NCI-H446 treated with DMSO at 0.1 percent for 48 hours (cell line): ENCODE data around the gene ZNF22.

Source experiments
- DNase-seq: peaks from one replicate; lab custom pipeline; 2025; lab: John Stamatoyannopoulos, UW

ZNF22 gene

DNA sequence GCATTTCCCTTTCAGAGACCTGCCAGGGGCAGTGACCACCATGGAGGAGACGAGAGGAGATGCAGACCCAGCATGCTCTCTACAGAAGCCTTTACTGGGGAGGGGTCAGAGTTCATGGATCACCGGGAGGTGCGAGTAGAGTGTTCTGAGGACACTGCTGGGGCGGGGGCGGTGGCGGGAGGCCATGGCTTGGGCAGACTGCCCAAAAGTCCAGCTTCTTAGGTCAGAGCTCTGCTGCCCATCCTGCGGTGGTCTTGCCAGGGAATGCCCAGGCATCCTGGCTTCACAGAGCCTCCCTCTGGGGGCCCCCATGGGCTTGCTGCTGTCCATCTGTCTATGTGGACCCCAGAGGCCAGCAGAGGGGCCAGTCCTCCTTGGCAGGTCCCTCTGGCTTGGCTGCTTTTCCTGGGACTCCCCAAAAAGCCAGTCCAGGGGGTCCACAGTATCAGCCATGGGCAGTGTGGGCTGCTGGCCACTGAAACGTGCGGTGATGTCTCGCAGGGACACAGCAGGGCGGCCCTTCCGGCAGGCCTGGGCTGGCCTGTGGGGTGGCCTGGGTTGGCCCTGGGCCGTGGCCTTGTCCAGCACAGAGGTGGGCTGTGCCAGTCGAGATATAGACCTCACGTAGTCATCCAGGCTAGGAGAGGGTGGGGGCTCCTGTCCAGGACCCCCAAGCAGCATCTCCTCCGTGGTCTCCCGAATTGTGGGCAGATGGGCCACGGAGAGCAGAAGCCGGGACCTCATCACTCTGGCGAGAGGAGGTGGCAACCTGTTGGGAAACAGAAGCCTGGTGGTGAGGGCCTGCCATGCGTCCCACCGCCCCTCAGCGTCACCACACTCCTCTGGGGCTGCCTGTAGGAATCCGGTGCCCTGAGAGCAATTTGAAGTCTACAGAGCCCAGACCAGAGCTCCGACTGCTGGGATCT, 23.2 kb upstream of the ZNF22 start:
- no peak for DNase-seq

DNA sequence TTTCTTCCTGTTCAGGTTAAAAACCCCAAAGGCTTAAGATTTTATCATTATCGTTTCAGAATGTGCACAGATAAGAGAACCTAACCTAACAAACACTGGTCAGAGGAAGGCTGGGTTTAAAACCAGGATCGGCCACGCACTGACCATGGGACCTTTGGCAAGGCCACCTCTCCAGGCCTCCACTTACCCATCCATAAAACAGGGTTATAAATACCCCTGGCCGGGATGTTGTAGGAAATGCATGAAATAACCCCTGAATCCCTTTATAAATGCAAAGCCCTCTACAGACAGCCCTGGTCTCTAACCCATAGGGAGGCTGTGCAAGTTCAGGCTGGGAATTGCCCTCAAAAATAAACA, 22.5 kb upstream of the ZNF22 start:
- DNase-seq = no peak

DNA sequence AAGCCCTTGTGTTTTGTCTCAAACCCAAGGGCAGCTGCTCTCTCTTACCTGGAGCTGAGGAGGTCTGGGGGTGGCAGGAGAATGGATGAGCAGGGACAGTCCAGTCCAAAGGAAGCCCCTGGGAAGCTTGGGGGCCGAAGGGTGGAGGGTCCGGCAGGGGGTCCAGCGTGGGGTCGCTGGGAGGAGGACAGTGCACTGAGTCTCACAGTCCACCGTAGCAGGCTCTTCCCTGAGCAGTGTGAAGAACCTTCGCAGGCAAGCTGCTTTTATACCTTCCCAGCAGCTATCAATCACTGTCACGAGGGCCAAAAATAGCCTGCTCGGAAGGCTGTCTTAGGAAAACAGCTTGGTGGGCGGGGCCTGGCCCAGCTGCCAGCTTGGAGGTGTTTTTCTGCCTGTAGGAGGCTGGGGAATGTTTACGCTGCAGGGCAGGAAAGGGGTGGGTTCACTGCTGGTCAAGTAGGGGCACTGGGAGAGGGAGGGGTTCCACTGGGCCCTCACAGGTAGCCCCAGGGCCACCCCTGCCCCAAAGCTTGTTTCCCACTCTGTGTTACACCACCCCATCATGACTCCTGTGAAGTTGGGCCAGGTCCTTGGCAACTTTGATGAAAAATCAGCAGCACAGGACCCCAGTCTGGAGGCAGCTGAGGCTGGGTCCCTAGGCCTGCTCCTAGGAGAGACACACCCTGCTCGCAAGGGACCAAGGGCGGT, 22.0 kb upstream of the ZNF22 start, which contains the start of gene DEPP1:
Gene DEPP1 (minus strand): TSS at position 240 of the 711 bp plus-strand sequence. CDS start 779 bp downstream, outside the sequence.
- DNase-seq = peak; percentile 76

DNA sequence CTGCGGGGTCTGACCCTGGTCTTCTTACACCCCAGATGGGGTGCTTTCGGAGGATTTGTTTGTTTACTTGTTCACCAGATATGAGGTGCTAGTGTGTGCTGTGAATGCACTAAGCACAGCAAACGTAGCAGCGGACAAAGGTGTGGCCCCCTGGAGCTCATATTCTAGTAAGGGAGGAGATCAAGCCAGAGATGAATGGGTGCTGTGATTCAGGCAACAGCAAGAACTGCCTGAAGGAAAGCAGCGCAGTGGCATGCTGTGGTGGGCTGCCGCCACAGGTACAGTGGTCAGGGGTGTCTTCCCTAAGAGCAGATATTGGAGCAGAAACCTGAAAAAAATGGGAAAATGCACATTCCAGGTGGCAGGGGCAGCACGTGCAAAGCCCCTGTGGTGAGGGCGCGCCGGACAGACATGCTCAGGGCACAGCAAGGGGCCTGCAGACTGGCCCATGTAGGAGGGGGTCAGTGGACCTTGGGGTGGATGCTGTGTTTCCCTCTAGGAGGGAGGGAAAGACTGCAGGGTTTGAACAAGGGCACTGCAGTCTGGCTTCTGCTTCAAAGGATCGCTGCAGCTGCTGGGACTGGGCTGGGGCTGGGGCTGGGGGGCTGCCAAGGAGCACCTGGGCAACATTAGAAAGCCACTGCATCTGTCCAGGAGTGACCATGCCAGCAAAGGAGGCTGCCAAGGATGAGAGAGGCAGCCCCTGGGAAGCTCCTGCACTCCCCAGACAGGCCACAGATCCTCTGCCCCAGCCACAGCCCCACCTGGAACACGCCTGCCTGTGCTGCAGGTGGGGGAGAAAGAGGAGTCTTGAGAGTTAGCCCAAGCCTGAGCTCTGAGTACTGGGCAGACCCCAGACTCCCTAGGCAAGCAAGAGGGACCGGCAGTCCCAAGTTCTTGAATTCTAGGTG, 21.2 kb upstream of the ZNF22 start:
- no peak for DNase-seq

DNA sequence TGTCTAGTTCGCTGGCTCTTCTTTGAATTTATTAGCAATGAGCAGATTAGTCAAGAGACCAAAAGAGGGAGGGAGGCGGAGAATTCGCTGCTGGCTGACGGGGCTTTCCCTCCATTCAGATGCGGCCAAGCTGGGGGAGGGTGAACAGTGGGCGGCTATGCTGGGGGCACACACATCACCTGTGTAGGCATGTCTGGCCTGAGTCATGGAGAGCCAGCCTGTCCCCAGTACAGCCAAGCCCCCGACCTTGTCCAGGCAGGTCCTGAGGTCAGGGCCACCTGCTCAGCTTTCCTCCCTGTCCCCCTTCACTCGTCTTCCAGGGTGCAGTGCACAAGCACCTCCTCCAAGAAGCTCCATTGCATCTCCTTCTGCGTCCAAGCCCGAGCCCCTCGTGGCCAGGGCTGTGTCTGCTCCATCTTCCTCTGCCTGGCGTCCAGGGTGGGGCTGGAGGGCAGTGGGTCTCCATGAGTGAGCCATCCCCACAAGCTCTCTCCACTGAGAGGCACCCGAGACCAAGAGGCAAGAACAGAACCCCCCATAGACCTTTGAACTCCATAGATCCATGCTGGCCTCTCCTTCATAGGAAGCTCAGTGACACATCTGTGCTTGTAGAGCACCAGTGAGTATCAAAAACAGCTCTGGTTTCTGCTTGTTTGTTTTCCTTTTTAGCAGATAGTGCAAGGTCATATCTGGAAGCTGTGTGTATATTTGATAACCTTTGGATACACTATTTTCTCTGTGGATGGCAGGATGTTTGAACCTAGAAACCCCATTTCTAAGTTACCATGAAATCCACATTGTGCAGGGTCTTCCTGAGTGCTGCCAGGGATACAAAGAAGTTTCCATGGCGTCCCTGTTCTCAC, 20.2 kb upstream of the ZNF22 start:
- DNase-seq = no peak

DNA sequence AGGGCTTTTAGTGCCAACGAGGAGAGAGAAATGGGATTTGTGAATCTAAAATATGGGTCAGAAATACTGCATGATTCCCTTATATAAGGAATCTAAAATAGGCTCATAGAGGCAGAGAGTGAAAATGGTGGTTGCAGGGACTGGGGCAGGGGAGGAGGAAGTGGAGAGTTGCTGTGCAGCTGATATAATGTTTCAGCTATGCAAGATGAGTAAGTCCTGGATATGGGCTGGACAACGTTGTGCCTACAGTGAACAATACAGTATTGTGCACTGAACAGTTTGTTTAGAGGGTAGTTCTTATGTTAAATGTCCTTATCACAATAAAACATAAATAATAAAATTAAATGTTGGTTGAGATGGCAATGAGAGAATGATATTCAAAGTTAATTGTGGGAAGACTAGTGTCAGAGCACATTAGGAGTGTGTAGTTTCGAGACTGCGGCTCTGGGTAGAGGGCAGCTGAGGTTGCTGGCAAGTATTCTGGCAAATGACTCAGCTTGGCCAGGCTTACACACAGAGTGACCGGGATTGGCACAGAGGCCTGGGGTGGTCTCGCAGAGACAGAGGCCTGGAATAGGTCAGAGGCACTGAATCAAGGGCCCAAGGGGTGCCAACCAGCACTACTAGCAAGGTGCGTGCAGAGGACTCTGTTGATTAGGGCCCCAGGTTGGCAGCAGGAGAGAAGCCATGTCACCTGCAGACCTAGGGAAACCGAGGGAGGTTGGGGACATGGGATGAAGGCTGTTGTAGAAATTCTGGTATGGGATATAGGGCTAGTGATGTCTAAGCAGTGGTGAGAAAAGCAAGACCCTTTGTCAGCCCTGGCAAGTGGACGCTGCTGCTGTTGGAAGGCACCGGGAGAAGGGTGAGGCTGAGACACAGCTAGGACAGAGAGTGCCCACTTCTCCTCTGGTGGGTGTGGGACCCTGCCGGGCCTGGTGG, 19.3 kb upstream of the ZNF22 start:
- no peak for DNase-seq

DNA sequence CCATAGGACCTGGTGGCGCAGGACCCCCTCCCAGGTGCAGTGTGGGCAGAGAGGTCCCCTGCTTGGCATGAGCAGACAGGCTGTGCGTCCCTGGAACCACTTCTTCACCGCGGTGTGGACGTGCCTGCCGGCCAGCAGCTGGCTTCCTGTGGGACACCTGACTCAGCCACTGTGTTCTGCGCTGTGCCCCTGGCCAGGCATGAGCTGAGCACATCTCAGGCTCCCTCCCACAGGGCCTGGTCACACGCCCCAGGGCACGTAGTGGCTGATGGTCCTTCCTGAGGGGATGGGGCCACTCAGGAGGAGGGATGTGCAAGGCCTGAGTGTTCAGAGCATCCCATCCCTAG, 18.6 kb upstream of the ZNF22 start:
- no peak for DNase-seq

DNA sequence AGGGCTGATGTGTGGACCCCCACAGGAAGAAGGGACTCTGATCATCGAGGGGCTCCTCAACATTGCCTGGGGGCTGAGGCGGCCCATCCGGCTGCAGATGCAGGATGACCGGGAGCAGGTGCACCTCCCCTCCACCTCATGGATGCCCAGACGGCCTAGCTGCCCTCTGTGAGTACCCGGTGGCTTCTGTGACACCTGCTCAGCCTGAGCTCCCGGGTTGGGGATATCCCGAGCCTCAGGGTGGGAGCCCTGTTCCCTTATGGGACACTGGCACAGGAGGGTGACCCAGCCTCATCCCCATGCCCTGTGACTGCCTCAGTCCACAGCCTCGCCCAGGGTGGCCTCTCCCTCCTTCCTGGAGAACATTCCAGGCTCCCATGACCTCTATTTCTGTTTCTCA, 18.2 kb upstream of the ZNF22 start:
- no peak for DNase-seq

DNA sequence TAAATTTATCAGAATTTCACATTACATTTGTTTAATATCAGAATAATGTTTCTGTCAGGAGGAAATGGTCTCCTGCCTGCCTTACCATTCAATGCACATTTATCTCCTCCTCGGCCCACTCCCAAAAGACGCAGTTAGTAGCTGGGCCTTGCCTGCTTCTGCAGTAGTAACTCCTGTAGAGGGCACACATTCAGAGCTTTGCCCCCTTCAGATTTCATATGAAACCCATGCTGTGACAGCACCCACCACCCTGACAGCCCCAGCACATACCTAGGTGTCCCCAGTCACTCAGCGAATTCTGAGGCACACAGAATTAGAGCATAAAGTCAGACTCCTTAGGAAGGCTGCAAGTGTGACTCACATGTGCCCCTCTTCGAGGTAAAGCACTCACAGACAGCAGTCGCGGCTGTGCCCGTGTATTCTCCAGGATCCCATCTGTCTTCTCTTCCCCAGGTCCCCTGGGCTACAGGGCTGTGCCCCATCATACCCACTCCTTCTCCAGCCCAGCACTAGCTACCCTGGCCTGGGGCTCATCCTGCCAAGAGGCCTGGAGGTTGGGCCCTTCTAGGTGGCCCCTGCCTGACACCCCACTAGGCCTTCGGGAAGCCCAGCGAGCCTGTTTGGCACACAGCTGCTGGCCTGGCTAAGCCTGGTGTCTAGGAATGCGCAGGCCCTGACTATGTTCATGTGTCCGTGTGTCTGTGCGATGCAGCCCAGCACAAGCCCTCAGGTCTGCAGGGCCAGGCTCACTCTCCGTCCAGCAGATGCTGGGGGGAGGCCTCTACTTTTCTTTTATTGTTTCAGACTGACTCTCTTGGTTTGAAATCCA, 17.4 kb upstream of the ZNF22 start:
- DNase-seq = no peak

DNA sequence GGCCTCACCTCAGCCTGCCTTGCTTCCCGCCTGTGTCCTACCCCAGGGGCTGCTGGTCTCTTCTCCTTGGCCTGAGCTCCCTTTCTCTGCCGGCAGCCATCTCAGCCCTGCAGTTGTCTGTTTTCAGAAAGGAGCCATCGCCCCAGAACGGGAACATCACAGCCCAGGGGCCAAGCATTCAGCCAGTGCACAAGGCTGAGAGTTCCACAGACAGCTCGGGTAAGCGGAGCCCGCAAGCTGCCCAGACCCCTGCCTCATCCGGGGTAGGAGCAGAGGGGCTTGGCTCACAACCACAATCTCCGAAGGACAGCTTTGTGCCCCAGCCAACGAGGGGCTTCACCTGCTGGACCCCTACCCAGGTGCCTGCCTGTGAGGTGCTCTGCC, 16.8 kb upstream of the ZNF22 start:
- DNase-seq = no peak

DNA sequence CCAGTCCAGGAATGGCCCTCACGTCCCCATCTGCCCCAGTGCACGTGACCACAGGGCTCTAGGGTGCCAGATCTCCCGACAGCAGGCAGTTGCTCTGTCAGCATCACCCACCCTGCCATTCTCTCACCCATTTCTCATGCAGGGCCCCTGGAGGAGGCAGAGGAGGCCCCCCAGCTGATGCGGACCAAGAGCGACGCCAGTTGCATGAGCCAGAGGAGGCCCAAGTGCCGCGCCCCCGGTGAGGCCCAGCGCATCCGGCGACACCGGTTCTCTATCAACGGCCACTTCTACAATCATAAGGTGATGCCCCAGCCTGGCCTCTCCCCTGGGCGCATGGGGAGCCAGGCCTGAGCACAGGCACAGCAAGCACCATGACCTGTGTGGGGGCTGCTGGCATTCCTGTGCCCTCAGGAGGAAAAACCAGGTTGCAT, 16.0 kb upstream of the ZNF22 start:
- DNase-seq = no peak

DNA sequence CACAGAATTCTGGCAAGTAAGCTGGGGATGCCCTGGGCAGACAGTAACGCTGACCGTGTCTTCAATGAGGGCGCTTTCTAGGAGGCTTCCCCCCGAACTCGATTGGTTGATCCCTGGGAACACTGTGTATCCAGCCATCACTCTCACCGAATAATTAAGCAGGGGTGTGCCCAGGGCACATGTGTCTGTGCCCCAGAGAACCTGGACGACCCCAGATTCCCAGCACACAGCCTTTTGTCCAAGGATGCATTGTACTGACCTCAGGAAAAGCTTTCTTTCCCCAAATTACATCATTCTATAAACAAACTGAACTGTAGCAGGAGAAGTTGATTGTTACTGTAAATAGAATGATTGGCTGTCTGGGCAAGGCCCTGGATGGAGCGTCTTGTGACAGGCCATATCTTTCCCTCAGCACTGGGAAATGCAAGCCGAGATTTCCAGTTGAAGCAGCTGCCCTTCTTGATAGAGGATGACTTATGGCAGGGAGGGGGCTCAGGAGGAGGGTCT, 15.5 kb upstream of the ZNF22 start:
- DNase-seq = no peak

DNA sequence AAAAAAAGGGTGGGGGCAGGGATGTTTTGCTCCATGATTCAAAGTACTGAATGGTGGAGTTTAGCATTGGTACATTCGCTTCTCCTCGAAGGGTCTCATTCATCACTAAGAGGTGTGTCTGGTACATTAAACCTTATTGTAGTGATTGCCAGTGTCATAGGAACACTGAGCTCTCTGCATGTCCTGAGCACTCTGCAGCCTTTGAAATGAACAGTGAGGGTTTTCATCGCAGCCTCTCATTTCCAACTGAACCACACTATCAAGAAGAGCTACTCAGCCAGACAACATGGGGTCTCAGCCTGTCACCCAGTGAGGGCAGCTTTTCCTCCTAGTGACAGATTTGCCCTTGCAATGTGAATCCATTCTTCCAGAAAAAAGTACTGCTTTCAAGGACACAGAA, 14.5 kb upstream of the ZNF22 start:
- DNase-seq = no peak

DNA sequence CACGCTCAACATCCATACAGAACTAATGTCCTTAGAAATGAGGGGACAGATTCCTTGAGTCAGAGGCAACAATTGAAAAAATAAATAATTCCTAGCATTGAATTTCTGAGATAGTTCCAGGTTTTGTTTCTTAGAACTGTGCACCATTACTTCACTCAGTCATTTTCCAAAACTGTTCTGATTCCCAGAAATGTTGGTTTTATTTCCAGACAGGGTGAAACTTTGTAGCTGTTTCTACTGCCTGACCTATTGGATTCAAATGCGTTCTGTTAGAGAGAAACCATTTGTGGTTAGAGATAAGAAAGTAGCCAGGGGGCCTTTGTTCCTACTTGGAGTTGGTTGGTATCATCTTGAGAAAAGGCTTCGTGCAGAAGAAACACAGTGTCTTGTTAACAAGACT, 14.1 kb upstream of the ZNF22 start:
- no peak for DNase-seq

DNA sequence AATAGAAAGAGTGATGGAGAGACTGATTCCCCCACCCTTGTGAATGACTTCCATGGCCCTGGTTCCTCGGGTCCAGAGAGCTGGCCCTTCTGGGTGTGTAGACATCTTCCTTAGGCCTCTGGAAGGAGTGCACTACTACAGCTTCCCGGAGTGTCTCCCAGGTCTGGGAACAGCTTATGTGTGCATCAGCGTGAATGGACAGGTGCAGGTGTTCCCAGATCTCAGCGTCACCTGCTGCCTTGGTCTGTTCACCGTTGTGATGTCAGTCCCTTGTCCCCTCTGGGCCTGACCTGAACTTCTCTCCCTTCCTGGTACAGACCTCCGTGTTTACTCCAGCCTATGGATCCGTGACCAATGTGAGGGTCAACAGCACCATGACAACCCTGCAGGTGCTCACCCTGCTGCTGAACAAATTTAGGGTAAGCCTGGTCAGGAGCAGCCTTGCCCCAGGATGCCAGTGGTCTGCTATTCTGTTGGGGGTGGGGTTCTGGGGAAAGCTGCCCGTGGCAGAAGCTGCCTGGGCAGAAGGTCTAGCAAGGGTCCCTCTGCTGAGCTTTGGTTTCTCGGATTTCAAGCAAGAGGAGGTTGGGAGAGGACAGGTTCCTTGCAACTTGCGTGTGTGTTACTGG, 11.7 kb upstream of the ZNF22 start:
- DNase-seq = no peak

DNA sequence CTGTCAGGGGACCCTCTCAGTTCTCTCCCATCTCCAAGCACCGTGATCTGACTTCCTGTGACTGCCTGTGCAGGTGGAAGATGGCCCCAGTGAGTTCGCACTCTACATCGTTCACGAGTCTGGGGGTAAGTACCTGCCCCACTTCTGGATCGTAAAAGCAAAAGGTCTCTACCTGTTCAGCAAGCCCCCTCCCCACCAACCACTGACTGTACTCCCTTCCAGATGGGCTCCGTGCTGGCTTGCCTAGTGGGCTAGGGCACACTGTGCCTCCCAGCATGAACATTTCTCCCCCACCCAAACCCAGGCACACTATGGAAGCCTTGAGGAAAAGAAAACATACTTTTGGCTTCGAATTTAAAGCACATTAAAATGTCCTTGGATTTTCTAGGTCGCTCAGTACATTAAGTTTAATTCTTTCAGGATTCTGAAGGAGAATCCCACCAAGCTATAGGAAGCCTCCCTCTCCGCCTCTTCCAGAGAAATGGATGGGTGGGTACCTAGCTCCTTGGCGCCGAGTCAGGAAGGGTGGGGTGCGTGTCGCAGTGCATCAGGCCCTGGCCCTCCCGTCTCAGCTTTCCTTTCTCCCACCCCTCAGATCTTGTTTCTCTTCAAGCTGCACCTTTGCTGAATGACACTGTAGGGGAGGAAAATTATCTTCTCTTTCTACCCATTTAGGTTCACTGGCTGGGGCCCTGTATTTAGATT, 11.0 kb upstream of the ZNF22 start:
- DNase-seq = no peak

DNA sequence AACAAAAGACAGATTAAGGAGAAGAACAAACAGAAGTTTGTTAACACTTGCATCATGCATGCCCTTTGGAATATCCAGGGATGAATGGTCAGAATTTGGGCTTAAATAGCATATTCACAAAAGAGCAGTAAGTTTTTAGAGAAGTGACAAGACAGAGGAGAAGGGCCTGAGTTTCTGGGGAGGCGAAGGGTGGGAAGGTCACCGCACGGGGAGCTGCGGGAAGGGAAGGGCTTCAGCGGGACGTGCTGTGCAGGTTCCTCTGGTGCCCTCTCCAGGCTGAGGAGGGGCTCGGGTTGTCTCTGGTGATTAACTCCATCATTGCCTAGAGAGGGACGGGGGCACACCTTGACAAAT, 10.4 kb upstream of the ZNF22 start:
- no peak for DNase-seq

DNA sequence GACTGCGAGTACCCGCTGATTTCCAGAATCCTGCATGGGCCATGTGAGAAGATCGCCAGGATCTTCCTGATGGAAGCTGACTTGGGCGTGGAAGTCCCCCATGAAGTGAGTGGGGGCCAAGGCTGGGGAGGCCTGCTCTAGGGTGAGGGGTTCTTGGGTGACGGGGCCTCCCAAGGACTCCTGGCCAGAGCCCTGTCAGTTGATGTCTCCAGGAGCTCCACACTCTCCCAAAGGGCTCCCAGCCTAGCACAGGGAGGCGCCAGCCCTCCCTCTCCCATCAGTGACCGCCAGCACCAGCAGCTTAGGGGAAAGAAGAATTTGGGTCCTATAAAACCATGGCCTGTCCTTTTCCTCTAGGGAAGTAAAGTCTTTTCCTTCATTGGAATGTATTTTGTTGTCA, 9.8 kb upstream of the ZNF22 start:
- no peak for DNase-seq
